ENCODE measurements around the gene TDG. TPM values are rescaled to one million over a fixed set of nuclear protein-coding genes. Genes with fewer than 3 reads are reported as not detected.

TDG gene
- total RNA-seq, 1 experiment from 2014 or later, result 70.3 TPM

GRCh38 chr12:103965255-103965589 lies 450 bp upstream of the TDG start:
- no peak overlapping the region for H2BK120ac ChIP-seq (ENCODE audit: low read depth, low read length, poor library complexity, severe bottlenecking)
- H3K56ac ChIP-seq (ENCODE audit: insufficient read length, low read depth, low read length), result no peak overlapping the region
- H3K27ac ChIP-seq (ENCODE audit: insufficient read length, low read depth, low read length), result no peak overlapping the region
- H3K79me2 ChIP-seq (ENCODE audit: insufficient read depth, low read length), result peaks cover 38% of the 10 kb centered on the region; the same call in 1 of the 2 replicates
- H3K14ac ChIP-seq (ENCODE audit: insufficient read depth, low read length), result peak overlapping the region; percentile 68; the same call in 1 of the 2 replicates
- peak overlapping the region; percentile 93 for H3K9ac ChIP-seq (ENCODE audit: extremely low read depth, insufficient read length, low read length)
- peak overlapping the region; percentile 7; the same call in 1 of the 2 replicates for H3K4ac ChIP-seq (ENCODE audit: low read depth, low read length)
- no peaks in the 10 kb centered on the region for H3K9me3 ChIP-seq (ENCODE audit: control insufficient read depth, low read depth, low read length)
- no peak overlapping the region for H2BK20ac ChIP-seq (ENCODE audit: low read depth, low read length, poor library complexity, severe bottlenecking)
- no peak for DNase-seq
- no peak overlapping the region for H2BK5ac ChIP-seq (ENCODE audit: insufficient read length, low read length)
- peaks cover 9 to 33% (median 25%) of the 10 kb centered on the region in 3 experiments; a peak in 6 of 7 replicates for H3K36me3 Mint-ChIP-seq (ENCODE audit: insufficient read depth in 1 of 3, low read depth in 3 of 3)
- peaks cover 20 to 33% of the 10 kb centered on the region in 2 experiments for H3K4me1 Mint-ChIP-seq
- H3T11ph ChIP-seq (ENCODE audit: low read length), result no peak overlapping the region
- no peak overlapping the region for H3K23ac ChIP-seq (ENCODE audit: insufficient read length, low read depth, low read length)
- TF ChIP-seq CTCF (conservative IDR thresholded peaks at IDR 0.05), result no peak
- peaks cover 7% of the 10 kb centered on the region for H3K23me2 ChIP-seq (ENCODE audit: insufficient read length, low read depth, low read length, poor library complexity, severe bottlenecking)
- H3K4me1 ChIP-seq (ENCODE audit: insufficient read depth, low read length), result no peaks in the 10 kb centered on the region
- H3K27ac Mint-ChIP-seq, result peak overlapping the region; percentile 99 to 100 (median 99)
- H4K20me1 ChIP-seq (ENCODE audit: control insufficient read depth, insufficient read depth, insufficient read length), result no peaks in the 10 kb centered on the region
- no peaks in the 10 kb centered on the region for H3K27me3 Mint-ChIP-seq (ENCODE audit: low read depth)
- no peaks in the 10 kb centered on the region for H3K27me3 ChIP-seq (ENCODE audit: insufficient read depth, low read length)
- peak overlapping the region; percentile 48 for H4K5ac ChIP-seq (ENCODE audit: insufficient read length, low read depth, low read length)
- H3K9me3 Mint-ChIP-seq, result no peaks in the 10 kb centered on the region; a peak in 1 of 5 replicates
- H3K4me3 Mint-ChIP-seq, result peak overlapping the region; percentile 97 to 98
- no peak overlapping the region for H4K8ac ChIP-seq (replicated peaks; ENCODE audit: insufficient read length, low read depth, low read length)
- peaks cover 4% of the 10 kb centered on the region for H3K79me1 ChIP-seq (ENCODE audit: insufficient read depth, low read depth, low read length, poor library complexity, severe bottlenecking)
- no peak overlapping the region for H2AFZ ChIP-seq (ENCODE audit: low read length)
- H3K18ac ChIP-seq (ENCODE audit: insufficient read length, low read depth, low read length), result peak overlapping the region; percentile 71
- peak overlapping the region; percentile 94 for H3K4me2 ChIP-seq (ENCODE audit: insufficient read depth, insufficient read length, low read length)
- no peak overlapping the region for H2BK12ac ChIP-seq (ENCODE audit: insufficient read length, low read depth, low read length)
- WGBS (ENCODE audit: extremely low coverage, insufficient read length, low lambda C conversion rate), result no CpG with 5 or more reads among the region's 11 CpGs
- H2AK5ac ChIP-seq (ENCODE audit: insufficient read length, low read length), result no peak overlapping the region
- H4K91ac ChIP-seq (ENCODE audit: insufficient read length, low read depth, low read length), result no peak overlapping the region
- H2BK15ac ChIP-seq (ENCODE audit: low read depth, low read length), result no peak overlapping the region

All from H9 (cell line).